Mammary epithelial cell (primary cell): ENCODE results near the gene SELENON.

Source experiments
- EZH2 ChIP-seq: IDR thresholded peaks from 2 replicates; pipeline ENCODE4 v1.6.1; 2012; ENCODE audit warnings: low read length, inconsistent platforms, borderline replicate concordance
- TF ChIP-seq, protein P1 (sequence below), 2 donors: IDR thresholded peaks in 1 of 2; conservative IDR thresholded peaks in 1 of 2; 2 replicates each; pipeline ENCODE4 v1.5.1; 2011 to 2012; ENCODE audit warnings: inconsistent platforms in 2 of 2, low read length in 2 of 2, mild to moderate bottlenecking in 2 of 2, control low read depth in 1 of 2, low read depth in 1 of 2; ENCODE audit not compliant: insufficient read depth in 1 of 2; ENCODE audit errors: extremely low read depth in 1 of 2

DNA sequence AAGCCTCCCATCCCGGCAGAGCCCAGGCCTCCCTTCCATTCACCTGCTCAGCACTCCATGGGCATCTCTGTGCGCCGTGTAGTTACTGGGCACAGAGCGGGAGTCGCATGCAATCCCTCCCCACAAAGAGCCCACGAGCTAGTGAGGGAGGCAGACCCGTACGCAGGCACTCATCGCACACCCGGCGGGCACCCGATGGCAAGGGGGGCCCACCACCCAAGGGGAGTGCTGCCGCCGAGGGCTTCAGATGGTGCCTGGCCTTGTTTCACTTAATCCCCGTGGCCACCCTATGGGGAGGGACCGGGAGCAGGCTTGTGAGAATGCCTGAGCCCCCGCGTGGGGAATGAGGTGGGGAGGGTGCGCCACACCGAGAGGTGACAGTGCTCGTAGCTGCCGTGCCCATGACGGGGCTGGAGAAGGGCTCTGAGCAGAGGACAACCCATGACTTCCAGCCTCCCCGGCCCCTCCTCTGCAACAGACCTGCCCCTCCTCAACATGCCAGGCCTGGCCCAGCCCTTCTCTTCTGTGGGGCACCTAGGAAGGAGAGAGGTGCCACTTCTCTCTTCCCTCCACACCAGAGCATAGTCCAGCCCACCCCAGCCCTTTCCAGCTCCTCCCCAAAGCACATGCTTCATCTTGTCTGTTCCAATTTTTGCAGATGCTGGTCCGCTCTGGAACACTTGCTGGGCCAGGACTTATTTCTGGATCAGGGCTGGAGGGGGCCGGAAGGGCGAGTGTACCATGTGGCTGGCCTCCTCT is 30.2 kb upstream of the SELENON start:
- TF ChIP-seq EZH2: no peak
- TF ChIP-seq, protein P1, sequence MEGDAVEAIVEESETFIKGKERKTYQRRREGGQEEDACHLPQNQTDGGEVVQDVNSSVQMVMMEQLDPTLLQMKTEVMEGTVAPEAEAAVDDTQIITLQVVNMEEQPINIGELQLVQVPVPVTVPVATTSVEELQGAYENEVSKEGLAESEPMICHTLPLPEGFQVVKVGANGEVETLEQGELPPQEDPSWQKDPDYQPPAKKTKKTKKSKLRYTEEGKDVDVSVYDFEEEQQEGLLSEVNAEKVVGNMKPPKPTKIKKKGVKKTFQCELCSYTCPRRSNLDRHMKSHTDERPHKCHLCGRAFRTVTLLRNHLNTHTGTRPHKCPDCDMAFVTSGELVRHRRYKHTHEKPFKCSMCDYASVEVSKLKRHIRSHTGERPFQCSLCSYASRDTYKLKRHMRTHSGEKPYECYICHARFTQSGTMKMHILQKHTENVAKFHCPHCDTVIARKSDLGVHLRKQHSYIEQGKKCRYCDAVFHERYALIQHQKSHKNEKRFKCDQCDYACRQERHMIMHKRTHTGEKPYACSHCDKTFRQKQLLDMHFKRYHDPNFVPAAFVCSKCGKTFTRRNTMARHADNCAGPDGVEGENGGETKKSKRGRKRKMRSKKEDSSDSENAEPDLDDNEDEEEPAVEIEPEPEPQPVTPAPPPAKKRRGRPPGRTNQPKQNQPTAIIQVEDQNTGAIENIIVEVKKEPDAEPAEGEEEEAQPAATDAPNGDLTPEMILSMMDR (conservative IDR thresholded peaks at IDR 0.05 in 1 of 2, IDR thresholded peaks at IDR 0.05 in 1 of 2; ENCODE audit: extremely low read depth in 1 of 2, insufficient read depth in 1 of 2, low read depth in 1 of 2, low read length in 2 of 2): no peak
